Liver (tissue), 9 donors: ENCODE measurements around the gene NAA38. TPM values are rescaled to one million over a fixed set of nuclear protein-coding genes. Genes with fewer than 3 reads are reported as not detected.

Experiments
- DNase-seq: peaks from one replicate; pipeline ENCODE4 v3.0.0-alpha.2; 2017; ENCODE audit warnings: low spot score
- H3K27ac ChIP-seq, 2 donors: one replicate each; pipeline ENCODE4 v1.7.0; 2013; ENCODE audit warnings: inconsistent platforms in 2 of 2, low read length in 2 of 2, control low read depth in 1 of 2, low read depth in 1 of 2, mild to moderate bottlenecking in 1 of 2
- H3K27me3 ChIP-seq, 4 donors: one replicate each; pipeline versions ENCODE4 v1.6.1 to v1.7.0; 2013; ENCODE audit warnings: low read length in 3 of 4, inconsistent platforms in 1 of 4, mild to moderate bottlenecking in 1 of 4, moderate library complexity in 1 of 4; ENCODE audit not compliant: control insufficient read depth in 4 of 4, insufficient read depth in 4 of 4
- H3K36me3 ChIP-seq, 4 donors: one replicate each; pipeline versions ENCODE4 v1.6.1 to v1.7.0; 2013; ENCODE audit warnings: low read length in 3 of 4, mild to moderate bottlenecking in 3 of 4, low read depth in 1 of 4, moderate library complexity in 1 of 4; ENCODE audit not compliant: control insufficient read depth in 4 of 4, insufficient read depth in 3 of 4
- H3K4me1 ChIP-seq, 4 donors: one replicate each; pipeline versions ENCODE4 v1.6.1 to v1.7.0; 2013; ENCODE audit warnings: low read length in 3 of 4, mild to moderate bottlenecking in 3 of 4, moderate library complexity in 1 of 4; ENCODE audit not compliant: control insufficient read depth in 4 of 4, insufficient read depth in 4 of 4
- H3K4me3 ChIP-seq, 3 donors: one replicate each; pipeline versions ENCODE4 v1.6.1 to v1.7.0; 2013; ENCODE audit warnings: low read length in 3 of 3, control low read depth in 1 of 3, low read depth in 1 of 3, mild to moderate bottlenecking in 1 of 3
- H3K9ac ChIP-seq, 2 donors: one replicate each; pipeline ENCODE4 v1.7.0; 2013; ENCODE audit warnings: low read length in 2 of 2, mild to moderate bottlenecking in 2 of 2, moderate library complexity in 2 of 2, control low read depth in 1 of 2, low read depth in 1 of 2
- H3K9me3 ChIP-seq, 4 donors: one replicate each; pipeline versions ENCODE4 v1.6.1 to v1.7.0; 2013; ENCODE audit warnings: low read length in 3 of 4; ENCODE audit not compliant: control insufficient read depth in 4 of 4
- EGR1 ChIP-seq, 2 donors: IDR thresholded peaks; 2 replicates each; pipeline ENCODE4 v1.6.1; 2016 to 2018; ENCODE audit warnings: antibody characterized with exemption in 2 of 2, low read depth in 2 of 2
- FOXA1 ChIP-seq: IDR thresholded peaks from 2 replicates; pipeline ENCODE4 v1.6.1; 2016; ENCODE audit warnings: antibody characterized with exemption
- FOXA2 ChIP-seq: IDR thresholded peaks from 2 replicates; pipeline ENCODE4 v1.6.1; 2016; ENCODE audit warnings: antibody characterized with exemption
- GABPA ChIP-seq, 2 donors: IDR thresholded peaks in 1 of 2; conservative IDR thresholded peaks in 1 of 2; 2 replicates each; pipeline ENCODE4 v1.6.1; 2016; ENCODE audit warnings: antibody characterized with exemption in 2 of 2, mild to moderate bottlenecking in 1 of 2, moderate library complexity in 1 of 2
- HNF4A ChIP-seq, 2 donors: conservative IDR thresholded peaks; 2 replicates each; pipeline ENCODE4 v1.6.1; 2016; ENCODE audit warnings: antibody characterized with exemption in 2 of 2, mild to moderate bottlenecking in 2 of 2
- HNF4G ChIP-seq: IDR thresholded peaks from 2 replicates; pipeline ENCODE4 v1.6.1; 2016; ENCODE audit warnings: antibody characterized with exemption
- JUND ChIP-seq, 2 donors: IDR thresholded peaks; 2 replicates each; pipeline ENCODE4 v1.6.1; 2016; ENCODE audit warnings: antibody characterized with exemption in 2 of 2
- NR2F2 ChIP-seq: IDR thresholded peaks from 2 replicates; pipeline ENCODE4 v1.6.1; 2016; ENCODE audit warnings: antibody characterized with exemption
- RAD21 ChIP-seq, 2 donors: IDR thresholded peaks; 2 replicates each; pipeline ENCODE4 v1.6.1; 2016; ENCODE audit warnings: antibody characterized with exemption in 2 of 2, mild to moderate bottlenecking in 2 of 2
- RXRA ChIP-seq, 2 donors: IDR thresholded peaks; 2 replicates each; pipeline ENCODE4 v1.6.1; 2017 to 2018; ENCODE audit warnings: antibody characterized with exemption in 2 of 2, mild to moderate bottlenecking in 1 of 2
- SP1 ChIP-seq: IDR thresholded peaks from 2 replicates; pipeline ENCODE4 v1.6.1; 2018; ENCODE audit warnings: antibody characterized with exemption, mild to moderate bottlenecking
- TAF1 ChIP-seq: conservative IDR thresholded peaks from 2 replicates; pipeline ENCODE4 v1.6.1; 2016; ENCODE audit warnings: antibody characterized with exemption, mild to moderate bottlenecking
- YY1 ChIP-seq: IDR thresholded peaks from 2 replicates; pipeline ENCODE4 v1.6.1; 2016; ENCODE audit warnings: antibody characterized with exemption, mild to moderate bottlenecking
- WGBS: extraction: QIAGEN DNeasy Blood & Tissue Kit; methylation state at CpG from one replicate; pipeline ENCODE4 v1.1.7; 2013; 5-methylcytosine and 5-hydroxymethylcytosine counted together
- polyA plus RNA-seq, 2 donors: library from polyadenylated mRNA; stranded (reverse) in 1 of 2; unstranded in 1 of 2; fragments of 200-250 nt in 1 of 2; fragments of >200 nt in 1 of 2; fragmentation: Nextera tagmentation in 1 of 2; extraction: Ambion mirVana in 1 of 2; gene quantifications; one replicate each; pipeline versions ENCODE4 v1.2.1 to v1.2.3, GENCODE V29; 2013 to 2015
- total RNA-seq, 2 donors: library from RNA; depleted of rRNA; stranded (reverse); fragments of >200 nt; gene quantifications; one replicate each; pipeline ENCODE4 v1.2.3, GENCODE V29; 2014
- TF ChIP-seq, protein P1 (sequence below): IDR thresholded peaks from 2 replicates; pipeline ENCODE4 v1.6.1; 2016; ENCODE audit warnings: antibody characterized with exemption, mild to moderate bottlenecking
- TF ChIP-seq, protein P2 (sequence below): IDR thresholded peaks from 2 replicates; pipeline ENCODE4 v1.6.1; 2016; ENCODE audit warnings: antibody characterized with exemption
- TF ChIP-seq, protein P3 (sequence below): fragments of 150-350 bp; IDR thresholded peaks from 2 replicates; pipeline ENCODE4 v1.5.1; 2017; ENCODE audit warnings: improper control_type of control experiment, low read depth, low read length; ENCODE audit not compliant: missing input control
- TF ChIP-seq, protein P4 (sequence below): IDR thresholded peaks from 2 replicates; pipeline ENCODE4 v1.6.1; 2016; ENCODE audit warnings: antibody characterized with exemption
- TF ChIP-seq, protein P5 (sequence below): IDR thresholded peaks from 2 replicates; pipeline ENCODE4 v1.6.1; 2016; ENCODE audit warnings: antibody characterized with exemption
- donor health status: healthy.
- donor health status: healthy.
- donor health status: healthy.
- donor health status: healthy.
- donor health status: healthy.

The NAA38 gene
- total and polyA plus RNA-seq, 4 donors, result 24.3 to 118 (median 56.8) TPM

DNA sequence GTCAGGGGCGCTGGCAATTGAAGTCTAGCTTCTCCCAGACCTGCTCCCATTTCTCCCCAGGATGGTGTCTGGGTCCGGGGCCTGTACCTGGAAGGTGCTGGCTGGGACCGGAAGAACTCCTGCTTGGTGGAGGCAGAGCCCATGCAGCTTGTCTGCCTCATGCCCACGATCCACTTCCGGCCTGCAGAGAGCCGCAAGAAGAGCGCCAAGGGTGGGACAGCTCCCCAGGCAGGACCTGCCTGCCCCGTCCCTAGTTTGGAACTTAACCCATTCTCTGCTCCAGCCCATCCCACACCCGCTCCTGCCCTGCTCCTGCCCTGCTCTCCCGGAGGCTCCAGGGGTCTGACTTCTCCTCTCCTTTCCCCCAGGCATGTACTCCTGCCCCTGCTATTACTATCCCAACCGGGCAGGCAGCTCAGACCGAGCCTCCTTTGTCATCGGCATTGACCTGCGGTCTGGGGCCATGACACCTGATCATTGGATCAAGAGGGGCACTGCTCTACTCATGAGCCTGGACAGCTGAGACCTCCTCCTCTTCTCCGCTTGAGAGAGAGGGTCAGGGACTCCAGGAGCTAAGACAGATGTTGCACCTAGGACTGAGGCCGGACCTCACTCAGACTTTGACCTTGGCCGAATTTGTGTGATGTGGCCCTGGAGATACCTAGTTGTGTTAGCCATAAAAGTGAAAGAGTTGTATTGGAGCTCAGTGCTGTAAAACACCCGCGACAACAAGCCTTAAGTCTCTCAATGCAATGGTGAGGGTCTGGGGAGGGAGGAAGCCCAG, 24.2 kb downstream of the NAA38 start:
- H3K9ac ChIP-seq, result no peak overlapping the region
- WGBS, result 52% methylated on average over 19 of the region's 19 CpGs

More for the DNA sequence above, 24.2 kb downstream of the NAA38 start:
- Histone ChIP-seq H3K27me3 (no peaks in the 10 kb centered on the region), H3K27ac (no peak overlapping the region), H3K4me3 (peak overlapping the region in 1 of 3 donors; percentile 59), H3K4me1 (peaks cover 7 to 38% (median 27%) of the 10 kb centered on the region in 4 donors), H3K36me3 (no peaks in the 10 kb centered on the region), H3K9me3 (no peaks in the 10 kb centered on the region)
- no peak for DNase-seq
- TF ChIP-seq HNF4G (peak; percentile 56), GABPA (IDR thresholded peaks at IDR 0.05 in 1 of 2, conservative IDR thresholded peaks at IDR 0.05 in 1 of 2) (no peak), FOXA1 (no peak), RXRA (IDR thresholded peaks at IDR 0.05) (peak in 1 of 2 donors; percentile 29), YY1 (no peak), SP1 (peak; percentile 80), HNF4A (conservative IDR thresholded peaks at IDR 0.05) (peak; percentile 73 to 91), JUND (IDR thresholded peaks at IDR 0.05) (no peak), TAF1 (no peak), RAD21 (IDR thresholded peaks at IDR 0.05) (no peak), FOXA2 (no peak), EGR1 (IDR thresholded peaks at IDR 0.05; ENCODE audit: low read depth in 2 of 2) (no peak), NR2F2 (peak; percentile 29)
- TF ChIP-seq, protein P1, sequence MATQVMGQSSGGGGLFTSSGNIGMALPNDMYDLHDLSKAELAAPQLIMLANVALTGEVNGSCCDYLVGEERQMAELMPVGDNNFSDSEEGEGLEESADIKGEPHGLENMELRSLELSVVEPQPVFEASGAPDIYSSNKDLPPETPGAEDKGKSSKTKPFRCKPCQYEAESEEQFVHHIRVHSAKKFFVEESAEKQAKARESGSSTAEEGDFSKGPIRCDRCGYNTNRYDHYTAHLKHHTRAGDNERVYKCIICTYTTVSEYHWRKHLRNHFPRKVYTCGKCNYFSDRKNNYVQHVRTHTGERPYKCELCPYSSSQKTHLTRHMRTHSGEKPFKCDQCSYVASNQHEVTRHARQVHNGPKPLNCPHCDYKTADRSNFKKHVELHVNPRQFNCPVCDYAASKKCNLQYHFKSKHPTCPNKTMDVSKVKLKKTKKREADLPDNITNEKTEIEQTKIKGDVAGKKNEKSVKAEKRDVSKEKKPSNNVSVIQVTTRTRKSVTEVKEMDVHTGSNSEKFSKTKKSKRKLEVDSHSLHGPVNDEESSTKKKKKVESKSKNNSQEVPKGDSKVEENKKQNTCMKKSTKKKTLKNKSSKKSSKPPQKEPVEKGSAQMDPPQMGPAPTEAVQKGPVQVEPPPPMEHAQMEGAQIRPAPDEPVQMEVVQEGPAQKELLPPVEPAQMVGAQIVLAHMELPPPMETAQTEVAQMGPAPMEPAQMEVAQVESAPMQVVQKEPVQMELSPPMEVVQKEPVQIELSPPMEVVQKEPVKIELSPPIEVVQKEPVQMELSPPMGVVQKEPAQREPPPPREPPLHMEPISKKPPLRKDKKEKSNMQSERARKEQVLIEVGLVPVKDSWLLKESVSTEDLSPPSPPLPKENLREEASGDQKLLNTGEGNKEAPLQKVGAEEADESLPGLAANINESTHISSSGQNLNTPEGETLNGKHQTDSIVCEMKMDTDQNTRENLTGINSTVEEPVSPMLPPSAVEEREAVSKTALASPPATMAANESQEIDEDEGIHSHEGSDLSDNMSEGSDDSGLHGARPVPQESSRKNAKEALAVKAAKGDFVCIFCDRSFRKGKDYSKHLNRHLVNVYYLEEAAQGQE, result no peak
- TF ChIP-seq, protein P2, sequence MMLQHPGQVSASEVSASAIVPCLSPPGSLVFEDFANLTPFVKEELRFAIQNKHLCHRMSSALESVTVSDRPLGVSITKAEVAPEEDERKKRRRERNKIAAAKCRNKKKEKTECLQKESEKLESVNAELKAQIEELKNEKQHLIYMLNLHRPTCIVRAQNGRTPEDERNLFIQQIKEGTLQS, result no peak
- TF ChIP-seq, protein P3, sequence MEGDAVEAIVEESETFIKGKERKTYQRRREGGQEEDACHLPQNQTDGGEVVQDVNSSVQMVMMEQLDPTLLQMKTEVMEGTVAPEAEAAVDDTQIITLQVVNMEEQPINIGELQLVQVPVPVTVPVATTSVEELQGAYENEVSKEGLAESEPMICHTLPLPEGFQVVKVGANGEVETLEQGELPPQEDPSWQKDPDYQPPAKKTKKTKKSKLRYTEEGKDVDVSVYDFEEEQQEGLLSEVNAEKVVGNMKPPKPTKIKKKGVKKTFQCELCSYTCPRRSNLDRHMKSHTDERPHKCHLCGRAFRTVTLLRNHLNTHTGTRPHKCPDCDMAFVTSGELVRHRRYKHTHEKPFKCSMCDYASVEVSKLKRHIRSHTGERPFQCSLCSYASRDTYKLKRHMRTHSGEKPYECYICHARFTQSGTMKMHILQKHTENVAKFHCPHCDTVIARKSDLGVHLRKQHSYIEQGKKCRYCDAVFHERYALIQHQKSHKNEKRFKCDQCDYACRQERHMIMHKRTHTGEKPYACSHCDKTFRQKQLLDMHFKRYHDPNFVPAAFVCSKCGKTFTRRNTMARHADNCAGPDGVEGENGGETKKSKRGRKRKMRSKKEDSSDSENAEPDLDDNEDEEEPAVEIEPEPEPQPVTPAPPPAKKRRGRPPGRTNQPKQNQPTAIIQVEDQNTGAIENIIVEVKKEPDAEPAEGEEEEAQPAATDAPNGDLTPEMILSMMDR, result no peak
- TF ChIP-seq, protein P4, sequence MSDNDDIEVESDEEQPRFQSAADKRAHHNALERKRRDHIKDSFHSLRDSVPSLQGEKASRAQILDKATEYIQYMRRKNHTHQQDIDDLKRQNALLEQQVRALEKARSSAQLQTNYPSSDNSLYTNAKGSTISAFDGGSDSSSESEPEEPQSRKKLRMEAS, result no peak
- TF ChIP-seq, protein P5, sequence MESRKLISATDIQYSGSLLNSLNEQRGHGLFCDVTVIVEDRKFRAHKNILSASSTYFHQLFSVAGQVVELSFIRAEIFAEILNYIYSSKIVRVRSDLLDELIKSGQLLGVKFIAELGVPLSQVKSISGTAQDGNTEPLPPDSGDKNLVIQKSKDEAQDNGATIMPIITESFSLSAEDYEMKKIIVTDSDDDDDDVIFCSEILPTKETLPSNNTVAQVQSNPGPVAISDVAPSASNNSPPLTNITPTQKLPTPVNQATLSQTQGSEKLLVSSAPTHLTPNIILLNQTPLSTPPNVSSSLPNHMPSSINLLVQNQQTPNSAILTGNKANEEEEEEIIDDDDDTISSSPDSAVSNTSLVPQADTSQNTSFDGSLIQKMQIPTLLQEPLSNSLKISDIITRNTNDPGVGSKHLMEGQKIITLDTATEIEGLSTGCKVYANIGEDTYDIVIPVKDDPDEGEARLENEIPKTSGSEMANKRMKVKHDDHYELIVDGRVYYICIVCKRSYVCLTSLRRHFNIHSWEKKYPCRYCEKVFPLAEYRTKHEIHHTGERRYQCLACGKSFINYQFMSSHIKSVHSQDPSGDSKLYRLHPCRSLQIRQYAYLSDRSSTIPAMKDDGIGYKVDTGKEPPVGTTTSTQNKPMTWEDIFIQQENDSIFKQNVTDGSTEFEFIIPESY, result no peak
